CD4-positive, alpha-beta memory T cell (primary cell): ENCODE data around the gene PRTG. TPM values are rescaled to one million over a fixed set of nuclear protein-coding genes. Genes with fewer than 3 reads are reported as not detected.
"Not testable (repeated sequence)": the region's sequence is repeated elsewhere in the genome, so short reads cannot be mapped to it uniquely, and the experiment has no call there.

Source experiments
- CTCF ChIA-PET: fragments of 350-600 bp; sonication (Branson Sonifier 250); formaldehyde crosslinking; loops from one replicate; lab custom pipeline; 2021; ENCODE audit warnings: inconsistent platforms; ENCODE audit not compliant: partially characterized antibody; lab: Charles Lee
- POLR2A ChIA-PET: fragments of 350-600 bp; sonication (Branson Sonifier 250); formaldehyde crosslinking; loops from one replicate; lab custom pipeline; 2021; ENCODE audit not compliant: partially characterized antibody; lab: Charles Lee
- DNase-seq, 5 donors: peaks; one replicate each; pipeline versions ENCODE4 v3.0.0 to v3.0.0-alpha.2; 2020 to 2022; ENCODE audit warnings: mixed read lengths in 1 of 5
- H3K27ac ChIP-seq: one replicate; pipeline ENCODE4 v1.7.0; 2013; ENCODE audit warnings: low read depth, low read length
- H3K27me3 ChIP-seq: 2 replicates; pipeline ENCODE4 v1.7.0; 2013; ENCODE audit warnings: mild to moderate bottlenecking, low read length, moderate library complexity; ENCODE audit not compliant: insufficient read depth
- H3K36me3 ChIP-seq: 2 replicates; pipeline ENCODE4 v1.7.0; 2013; ENCODE audit warnings: mild to moderate bottlenecking, low read length, moderate library complexity; ENCODE audit not compliant: insufficient read depth
- H3K4me1 ChIP-seq: 2 replicates; pipeline ENCODE4 v1.7.0; 2013; ENCODE audit warnings: mild to moderate bottlenecking, low read length, moderate library complexity; ENCODE audit not compliant: insufficient read depth
- H3K4me3 ChIP-seq, 2 donors: one replicate each; pipeline ENCODE4 v1.7.0; 2013; ENCODE audit warnings: low read length in 2 of 2, mild to moderate bottlenecking in 1 of 2
- H3K9me3 ChIP-seq, 2 donors: one replicate each; pipeline ENCODE4 v1.7.0; 2013; ENCODE audit warnings: low read length in 2 of 2, control low read depth in 1 of 2; ENCODE audit not compliant: control insufficient read depth in 1 of 2
- H3K27ac Mint-ChIP-seq, 7 donors: one replicate each; pipeline ENCODE4 v1.8.0; 2020 to 2021; ENCODE audit warnings: mixed read lengths in 7 of 7, mild to moderate bottlenecking in 6 of 7, inconsistent platforms in 3 of 7, moderate library complexity in 3 of 7
- H3K27me3 Mint-ChIP-seq, 2 donors: one replicate each; pipeline ENCODE4 v1.8.0; 2020 to 2021; ENCODE audit warnings: mixed read lengths in 2 of 2
- H3K36me3 Mint-ChIP-seq, 2 donors: one replicate each; pipeline ENCODE4 v1.8.0; 2020 to 2021; ENCODE audit warnings: mixed read lengths in 2 of 2, inconsistent platforms in 1 of 2, mild to moderate bottlenecking in 1 of 2
- H3K4me1 Mint-ChIP-seq, 4 donors: one replicate each; pipeline ENCODE4 v1.8.0; 2020 to 2021; ENCODE audit warnings: mixed read lengths in 4 of 4, mild to moderate bottlenecking in 1 of 4
- H3K4me3 Mint-ChIP-seq, 8 donors: one replicate each; pipeline ENCODE4 v1.8.0; 2020 to 2021; ENCODE audit warnings: mixed read lengths in 8 of 8, mild to moderate bottlenecking in 7 of 8, moderate library complexity in 6 of 8, inconsistent platforms in 3 of 8
- H3K9me3 Mint-ChIP-seq, 8 donors: one replicate each; pipeline ENCODE4 v1.8.0; 2020 to 2021; ENCODE audit warnings: mixed read lengths in 8 of 8, mild to moderate bottlenecking in 5 of 8, inconsistent platforms in 3 of 8, moderate library complexity in 1 of 8
- intact Hi-C: fragments of 100-400 bp; cut with micrococcal nuclease; formaldehyde crosslinking; loops from one replicate; pipeline ENCODE4 v1.15.1; 2023
- polyA plus RNA-seq, 2 donors: library from polyadenylated mRNA; unstranded; fragments of 300-500 nt; fragmentation: Illumina TruSeq; gene quantifications; one replicate each; pipeline ENCODE4 v1.2.3, GENCODE V29; 2021
- total RNA-seq, 2 experiments: library from RNA; stranded (reverse); gene quantifications; one replicate each; pipeline ENCODE4 v1.2.3, GENCODE V29; 2021

The PRTG gene
- not detected for total RNA-seq
- polyA plus RNA-seq, result not detected

DNA sequence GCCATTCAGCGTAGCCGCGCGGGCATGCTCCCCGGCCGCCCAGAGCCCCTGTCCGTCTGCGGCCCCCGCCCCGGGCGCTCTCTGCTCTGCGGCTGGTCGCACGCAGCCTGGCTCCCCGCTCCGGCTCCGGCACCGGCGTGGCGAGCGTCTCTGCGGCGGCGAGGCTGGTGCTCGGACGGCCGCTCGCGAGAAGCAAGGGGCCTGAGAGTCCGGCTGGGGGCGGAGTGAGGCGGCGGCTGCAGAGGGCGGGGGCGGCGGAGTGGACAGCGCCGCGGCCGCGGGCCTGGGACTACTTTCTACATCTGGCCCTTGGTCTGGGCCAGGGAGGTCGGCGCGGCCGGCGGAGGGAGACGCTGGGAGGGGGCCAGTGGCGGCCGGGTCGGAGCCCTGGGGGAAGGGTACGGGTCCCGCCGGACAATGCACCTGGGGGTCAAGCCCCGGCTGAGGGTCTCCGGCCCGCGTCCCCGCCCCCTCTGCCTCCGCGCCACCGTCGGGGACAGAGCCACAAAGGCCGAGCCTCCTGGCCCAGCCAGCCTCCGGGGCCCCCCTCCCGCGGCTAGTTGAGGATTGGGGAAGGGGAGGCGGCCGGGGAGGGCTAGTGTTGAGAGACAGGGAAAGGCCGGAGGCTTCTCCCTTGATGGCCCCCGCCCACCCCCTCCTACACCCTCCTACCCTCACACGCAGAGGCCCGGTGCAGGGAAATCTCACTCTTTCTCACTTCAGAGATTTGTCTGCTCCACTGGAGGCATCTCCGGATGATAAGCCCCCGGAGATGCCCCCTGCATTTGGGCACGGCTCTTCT is at the start of gene PRTG:
PRTG (minus strand) TSS at position 226 of the 802 bp plus-strand sequence; CDS start at position 5, 221 bp downstream.
- Histone ChIP-seq H3K9me3 (no peaks in the 10 kb centered on the region), H3K27ac (no peak within 1 kb of the TSS), H3K27me3 (peaks cover 22% of the 10 kb centered on the region), H3K4me1 (peaks cover 12% of the 10 kb centered on the region), H3K4me3 (peak within 1 kb of the TSS; percentile 11 to 45), H3K36me3 (no peaks in the 10 kb centered on the region)
- no peak within 1 kb of the TSS for H3K27ac Mint-ChIP-seq
- ChIA-PET POLR2A (no interaction called here), CTCF (no interaction called here)
- peak within 1 kb of the TSS; percentile 58 to 85 (median 64) for H3K4me3 Mint-ChIP-seq
- H3K36me3 Mint-ChIP-seq, result no peaks in the 10 kb centered on the region
- peaks cover 18 to 20% of the 10 kb centered on the region in 2 donors for H3K27me3 Mint-ChIP-seq
- no peak for DNase-seq
- no peaks in the 10 kb centered on the region for H3K9me3 Mint-ChIP-seq
- H3K4me1 Mint-ChIP-seq, result peaks cover 0 to 11% (median 2%) of the 10 kb centered on the region in 4 donors
- intact Hi-C loops, result no loop called here

DNA sequence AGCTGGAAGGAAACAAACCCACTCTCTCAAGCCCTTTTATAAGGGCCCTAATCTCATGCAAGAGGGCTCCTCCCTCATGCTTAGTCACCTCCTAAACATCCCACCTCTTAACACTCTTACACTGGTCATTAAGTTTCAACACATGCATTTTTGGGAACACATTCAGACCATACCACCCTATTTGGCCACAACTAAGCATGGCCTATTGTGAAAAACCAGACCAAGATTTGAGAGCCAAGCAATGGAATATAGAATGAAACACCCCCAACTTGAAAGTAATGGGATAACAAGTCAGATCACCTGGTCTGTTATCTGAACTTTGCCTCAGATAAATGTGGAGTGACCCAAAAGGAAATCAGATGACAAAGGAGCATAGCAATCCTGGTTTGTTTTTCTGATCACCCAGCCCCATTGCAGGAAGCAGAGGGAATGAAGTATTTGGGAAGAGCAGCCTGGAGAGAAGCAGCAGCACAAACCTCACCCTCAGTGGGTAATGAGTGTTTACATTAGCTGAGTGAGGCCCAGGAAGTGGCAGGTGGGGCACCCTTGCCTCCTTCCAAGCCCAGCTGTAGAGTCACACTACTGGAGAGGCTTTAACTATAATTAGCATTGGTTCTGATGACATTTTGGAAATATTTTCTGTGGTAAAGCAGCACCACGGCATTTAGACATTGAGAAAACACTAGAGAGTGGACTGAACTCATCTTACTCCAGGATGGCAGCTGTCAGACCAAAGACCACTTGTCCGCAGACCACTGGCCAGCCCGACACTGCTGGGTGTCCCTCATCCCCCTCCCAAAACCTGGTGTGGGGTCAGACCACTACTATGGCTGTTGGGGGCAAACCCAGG is 48.8 kb upstream of the PRTG start:
- CTCF ChIA-PET, result interaction anchor here (1.4 kb wide), 1 partner anchor 17 kb away, joined by 6 read pairs; no protein-coding TSS in a partner anchor
- H3K9me3 Mint-ChIP-seq, result peaks cover 0 to 10% (median 6%) of the 10 kb centered on the region in 8 donors
- Histone ChIP-seq H3K9me3 (no peaks in the 10 kb centered on the region), H3K27me3 (no peaks in the 10 kb centered on the region), H3K36me3 (no peaks in the 10 kb centered on the region), H3K27ac (no peak overlapping the region), H3K4me1 (no peaks in the 10 kb centered on the region), H3K4me3 (no peak overlapping the region)
- H3K27me3 Mint-ChIP-seq, result peaks cover 12 to 18% of the 10 kb centered on the region in 2 donors
- no peak for DNase-seq
- POLR2A ChIA-PET, result no interaction called here
- no peak overlapping the region for H3K27ac Mint-ChIP-seq
- intact Hi-C loops, result no loop called here
- no peaks in the 10 kb centered on the region for H3K4me1 Mint-ChIP-seq
- no peak overlapping the region for H3K4me3 Mint-ChIP-seq
- no peaks in the 10 kb centered on the region for H3K36me3 Mint-ChIP-seq

- CTCF ChIA-PET, result interaction anchor here (0.8 to 2.0 kb wide), 6 partner anchors 11 to 264 kb away, joined by 3 to 11 read pairs (median 4); no protein-coding TSS in a partner anchor
- H3K4me1 ChIP-seq, result no peaks in the 10 kb centered on the region
- H3K36me3 ChIP-seq, result no peaks in the 10 kb centered on the region
- Mint-ChIP-seq H3K9me3 (peaks cover 0 to 5% (median 3%) of the 10 kb centered on the region in 8 donors), H3K36me3 (no peaks in the 10 kb centered on the region), H3K4me1 (no peaks in the 10 kb centered on the region), H3K4me3 (no peak overlapping the region), H3K27ac (no peak overlapping the region), H3K27me3 (peaks cover 10 to 16% of the 10 kb centered on the region in 2 donors)
- no peaks in the 10 kb centered on the region for H3K27me3 ChIP-seq
- no peak overlapping the region for H3K27ac ChIP-seq
- DNase-seq, result peak in 4 of 5 donors; percentile 9 to 37 (median 22)
- no peaks in the 10 kb centered on the region for H3K9me3 ChIP-seq
- intact Hi-C loops, result loop anchor here (5.0 kb wide), 1 partner anchor 58 kb away; no protein-coding TSS in a partner anchor
- H3K4me3 ChIP-seq, result no peak overlapping the region
- POLR2A ChIA-PET, result no interaction called here
Measured at GRCh38 chr15:55789066-55789660, 46.2 kb upstream of the PRTG start.

- Histone ChIP-seq H3K4me3 (no peak overlapping the region), H3K27me3 (no peaks in the 10 kb centered on the region), H3K36me3 (no peaks in the 10 kb centered on the region), H3K9me3 (no peaks in the 10 kb centered on the region), H3K4me1 (no peaks in the 10 kb centered on the region), H3K27ac (no peak overlapping the region)
- Mint-ChIP-seq H3K27me3 (peaks cover 13 to 23% of the 10 kb centered on the region in 2 donors), H3K4me1 (no peaks in the 10 kb centered on the region), H3K27ac (no peak overlapping the region), H3K4me3 (no peak overlapping the region), H3K9me3 (no peaks in the 10 kb centered on the region), H3K36me3 (no peaks in the 10 kb centered on the region)
- ChIA-PET CTCF (no interaction called here), POLR2A (no interaction called here)
- intact Hi-C loops, result loop anchor here (5.0 kb wide), 1 partner anchor 61 kb away; no protein-coding TSS in a partner anchor
- DNase-seq, result no peak
Measured at GRCh38 chr15:55786341-55786740, 43.4 kb upstream of the PRTG start.

- H3K4me1 Mint-ChIP-seq, H3K27ac Mint-ChIP-seq, H3K9me3 ChIP-seq, CTCF ChIA-PET, DNase-seq, H3K4me3 Mint-ChIP-seq, H3K27me3 ChIP-seq, POLR2A ChIA-PET, H3K9me3 Mint-ChIP-seq, H3K4me1 ChIP-seq, H3K36me3 ChIP-seq, H3K36me3 Mint-ChIP-seq, H3K4me3 ChIP-seq, H3K27ac ChIP-seq: not testable (repeated sequence)
- intact Hi-C loops, result loop anchor here (5.0 kb wide), 1 partner anchor 62 kb away; no protein-coding TSS in a partner anchor
- peaks cover 13 to 23% of the 10 kb centered on the region in 2 donors for H3K27me3 Mint-ChIP-seq
Measured at GRCh38 chr15:55785593-55785992, 42.6 kb upstream of the PRTG start.

DNA sequence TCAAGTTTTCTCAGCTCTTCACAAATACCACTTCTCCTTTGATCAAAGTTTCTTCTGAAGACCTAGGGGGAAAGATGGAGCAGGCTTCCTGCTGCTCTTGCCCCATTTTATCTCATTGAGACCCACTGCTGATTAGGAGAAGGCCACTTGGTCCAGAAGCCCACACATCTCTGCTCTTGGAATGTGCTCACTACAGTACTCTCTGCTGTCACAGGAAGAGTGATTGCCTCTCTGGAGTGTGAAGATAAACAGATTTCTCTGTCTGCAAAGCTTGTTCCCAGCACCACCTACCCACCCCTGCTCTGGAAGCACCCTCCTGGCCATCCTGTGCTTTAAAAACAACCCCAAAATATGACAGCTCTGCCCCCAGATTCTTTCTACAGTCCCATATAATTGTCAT is 41.3 kb upstream of the PRTG start:
- Histone ChIP-seq H3K36me3 (no peaks in the 10 kb centered on the region), H3K27ac (no peak overlapping the region), H3K4me3 (no peak overlapping the region), H3K27me3 (no peaks in the 10 kb centered on the region), H3K9me3 (no peaks in the 10 kb centered on the region), H3K4me1 (no peaks in the 10 kb centered on the region)
- Mint-ChIP-seq H3K36me3 (no peaks in the 10 kb centered on the region), H3K4me3 (no peak overlapping the region), H3K4me1 (no peaks in the 10 kb centered on the region), H3K27ac (no peak overlapping the region), H3K9me3 (peaks cover 0 to 4% (median 0%) of the 10 kb centered on the region in 8 donors), H3K27me3 (peaks cover 15 to 26% of the 10 kb centered on the region in 2 donors)
- DNase-seq, result no peak
- intact Hi-C loops, result no loop called here
- CTCF ChIA-PET, result interaction anchor here (1.0 to 2.3 kb wide), 4 partner anchors 8 to 13 kb away, joined by 3 to 14 read pairs (median 3); no protein-coding TSS in a partner anchor
- POLR2A ChIA-PET, result no interaction called here
